ENCODE measurements around the gene PEX5.
"Not testable (repeated sequence)": the region's sequence is repeated elsewhere in the genome, so short reads cannot be mapped to it uniquely, and the experiment has no call there.

The PEX5 gene

GRCh38 chr12:7242176-7243101, 53.0 kb downstream of the PEX5 start:
- no peak for TF ChIP-seq CTCF (IDR thresholded peaks at IDR 0.05; ENCODE audit: insufficient read depth, missing control alignments)
- FAIRE-seq (no peak), DNase-seq (ENCODE audit: insufficient read length, low spot score) (no peak)

- DNase-seq (ENCODE audit: insufficient read length, low spot score); FAIRE-seq: not testable (repeated sequence)
Observed at GRCh38 chr12:7251328-7251996, 62.0 kb downstream of the PEX5 start.

DNA sequence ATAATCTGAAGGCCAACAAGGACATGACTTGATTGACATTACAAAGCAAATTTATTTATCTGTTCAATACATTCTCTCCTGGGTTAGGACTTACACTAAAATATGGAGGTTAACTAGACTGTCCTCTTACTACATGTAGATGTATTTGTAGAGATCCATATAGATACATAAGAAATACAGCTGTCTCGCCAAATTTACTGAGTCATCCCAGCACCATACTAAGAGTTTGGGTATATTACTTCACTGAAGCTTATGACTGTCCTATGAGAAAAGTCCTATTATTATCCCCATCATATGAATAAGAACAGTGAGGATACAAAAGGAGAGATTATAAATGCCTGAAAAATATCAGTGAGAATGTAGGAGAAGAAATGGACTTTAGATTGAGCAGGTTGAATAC, 69.6 kb downstream of the PEX5 start:
- no peak for DNase-seq (ENCODE audit: insufficient read length, low spot score)
- TF ChIP-seq CTCF (IDR thresholded peaks at IDR 0.05; ENCODE audit: insufficient read depth, missing control alignments), result no peak
- no peak for FAIRE-seq
